ENCODE results near the gene TNFRSF8.

DNA sequence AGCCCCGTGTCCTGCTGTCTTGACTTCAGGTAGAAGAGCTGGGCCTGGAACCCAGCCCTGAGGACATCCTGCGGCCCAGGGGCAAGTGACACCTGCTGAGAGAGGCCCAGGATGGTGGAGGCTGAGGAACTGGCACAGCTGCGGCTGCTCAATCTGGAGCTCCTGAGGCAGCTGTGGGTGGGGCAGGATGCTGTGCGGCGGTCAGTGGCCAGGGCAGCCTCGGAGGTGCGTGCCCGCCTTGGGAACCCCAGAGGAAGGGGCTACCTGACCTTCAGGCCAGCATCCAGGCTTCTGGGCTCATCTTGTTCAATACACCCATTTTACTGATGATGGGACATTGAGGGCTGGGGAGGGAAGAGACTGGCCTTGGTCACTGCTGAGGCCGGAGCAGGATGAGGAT lies 41.5 kb upstream of the TNFRSF8 start:
- TF ChIP-seq, protein P1, sequence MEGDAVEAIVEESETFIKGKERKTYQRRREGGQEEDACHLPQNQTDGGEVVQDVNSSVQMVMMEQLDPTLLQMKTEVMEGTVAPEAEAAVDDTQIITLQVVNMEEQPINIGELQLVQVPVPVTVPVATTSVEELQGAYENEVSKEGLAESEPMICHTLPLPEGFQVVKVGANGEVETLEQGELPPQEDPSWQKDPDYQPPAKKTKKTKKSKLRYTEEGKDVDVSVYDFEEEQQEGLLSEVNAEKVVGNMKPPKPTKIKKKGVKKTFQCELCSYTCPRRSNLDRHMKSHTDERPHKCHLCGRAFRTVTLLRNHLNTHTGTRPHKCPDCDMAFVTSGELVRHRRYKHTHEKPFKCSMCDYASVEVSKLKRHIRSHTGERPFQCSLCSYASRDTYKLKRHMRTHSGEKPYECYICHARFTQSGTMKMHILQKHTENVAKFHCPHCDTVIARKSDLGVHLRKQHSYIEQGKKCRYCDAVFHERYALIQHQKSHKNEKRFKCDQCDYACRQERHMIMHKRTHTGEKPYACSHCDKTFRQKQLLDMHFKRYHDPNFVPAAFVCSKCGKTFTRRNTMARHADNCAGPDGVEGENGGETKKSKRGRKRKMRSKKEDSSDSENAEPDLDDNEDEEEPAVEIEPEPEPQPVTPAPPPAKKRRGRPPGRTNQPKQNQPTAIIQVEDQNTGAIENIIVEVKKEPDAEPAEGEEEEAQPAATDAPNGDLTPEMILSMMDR (IDR thresholded peaks at IDR 0.05 in 4 of 5, conservative IDR thresholded peaks at IDR 0.05 in 1 of 5) = no peak
- TF ChIP-seq POLR2A (IDR thresholded peaks at IDR 0.05) = no peak
